ENCODE data around the gene TCF15. TPM values are rescaled to one million over a fixed set of nuclear protein-coding genes. Genes with fewer than 3 reads are reported as not detected.

TCF15 gene
- total RNA-seq, 1 donor from 2014 or later: not detected

DNA sequence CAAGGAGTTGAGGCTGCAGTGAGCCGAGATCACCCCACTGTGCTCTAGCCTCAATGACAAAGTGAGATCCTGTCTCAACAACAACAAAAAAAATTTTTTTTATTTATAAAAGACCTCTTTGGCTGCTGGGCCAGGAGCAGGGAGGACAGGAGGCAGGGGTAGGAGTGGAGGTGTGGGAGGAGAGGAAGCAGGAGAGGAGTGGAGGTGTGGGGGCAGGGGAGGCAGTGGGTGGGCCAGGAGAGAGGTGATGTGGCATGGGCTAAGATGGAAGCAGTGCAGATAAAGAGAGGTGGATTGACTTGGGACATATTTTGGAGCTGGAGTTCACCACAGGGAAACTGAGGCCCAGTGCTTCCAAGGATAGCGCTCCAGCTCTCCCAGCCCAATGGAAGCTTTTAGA lies 53.1 kb downstream of the TCF15 start:
- intact Hi-C loops (cut with micrococcal nuclease): no loop called here

DNA sequence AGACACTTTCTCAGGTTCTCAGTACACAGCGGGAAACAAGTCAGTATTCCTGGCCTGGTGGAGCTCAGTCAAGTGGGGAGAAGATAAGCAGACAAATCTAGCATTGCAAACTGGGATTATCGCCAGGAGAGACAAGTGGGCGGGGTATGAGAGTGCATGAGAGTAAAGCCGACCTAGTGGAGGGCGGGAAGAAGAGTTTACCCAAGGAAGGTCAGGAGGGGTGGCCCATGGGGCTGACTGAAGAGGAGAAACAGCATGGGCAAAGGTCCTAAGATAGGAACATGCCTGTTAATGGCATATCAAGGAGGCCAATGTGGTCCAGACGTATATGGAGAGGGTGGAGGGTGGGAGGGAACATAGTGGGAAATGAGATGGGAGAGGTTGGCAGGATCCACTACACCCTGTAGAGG lies 54.1 kb downstream of the TCF15 start:
- intact Hi-C loops (cut with micrococcal nuclease): no loop called here

Other genes starting within 250 kb of the TCF15 start
- gene TRIB3, start 229.5 kb downstream of the TCF15 start, total RNA-seq: 27.1 and 29.1 TPM in 2 replicates
- gene RBCK1, start 202.0 kb downstream of the TCF15 start, total RNA-seq: 131 and 134 TPM in 2 replicates
- gene TBC1D20, start 147.8 kb downstream of the TCF15 start, total RNA-seq: 40.2 and 40.3 TPM in 2 replicates
- 121 and 124 TPM in 2 replicates for gene CSNK2A1, start 66.5 kb downstream of the TCF15 start, total RNA-seq
- gene SRXN1, start 42.9 kb upstream of the TCF15 start, total RNA-seq: 16.8 and 17.1 TPM in 2 replicates
- not detected in 2 replicates for gene SCRT2, start 65.5 kb upstream of the TCF15 start, total RNA-seq
- gene SLC52A3, start 158.2 kb upstream of the TCF15 start, total RNA-seq: not detected in 2 replicates
- gene FAM110A, start 223.4 kb upstream of the TCF15 start, total RNA-seq: 27.4 and 28.3 TPM in 2 replicates

Measured in T-helper 1 cell treated with Interleukin-12 subunit alpha and Interleukin-12 subunit beta and Interleukin-4 antibody, amounts not matched to agents 30 ng/mL and 1 ng/mL, for 36 hours (primary cell).